SKM-1 (cell line): ENCODE data around the gene ANGPTL2.

Source experiments
- DNase-seq: peaks from one replicate; lab custom pipeline; 2025; ENCODE audit not compliant: unreplicated experiment; lab: John Stamatoyannopoulos, UW

The ANGPTL2 gene

GRCh38 chr9:127053960-127054359 is 68.5 kb downstream of the ANGPTL2 start:
- no peak for DNase-seq

- DNase-seq: no peak
Observed at GRCh38 chr9:127053057-127053821, 69.2 kb downstream of the ANGPTL2 start.

- no peak for DNase-seq
Observed at GRCh38 chr9:127051881-127052595, 70.4 kb downstream of the ANGPTL2 start.

GRCh38 chr9:127050591-127051001 is 71.8 kb downstream of the ANGPTL2 start:
- no peak for DNase-seq

- no peak for DNase-seq
Observed at GRCh38 chr9:127050152-127050551, 72.3 kb downstream of the ANGPTL2 start.

GRCh38 chr9:127049581-127049980 is 72.9 kb downstream of the ANGPTL2 start:
- DNase-seq: no peak

GRCh38 chr9:127049044-127049443 is 73.4 kb downstream of the ANGPTL2 start:
- DNase-seq: no peak

- DNase-seq: no peak
Observed at GRCh38 chr9:127047971-127048370, 74.5 kb downstream of the ANGPTL2 start.

- DNase-seq: no peak
Observed at GRCh38 chr9:127045148-127045547, 77.3 kb downstream of the ANGPTL2 start.

GRCh38 chr9:127039492-127039891 is 82.9 kb downstream of the ANGPTL2 start:
- DNase-seq: no peak

GRCh38 chr9:127038531-127038930 is 83.9 kb downstream of the ANGPTL2 start:
- no peak for DNase-seq
